HG02798 (cell line): ENCODE results near the gene PCK1.

ENCODE experiments used
- ATAC-seq: cut with Tn5 transposase; IDR thresholded peaks from one replicate; pipeline ENCODE4 v1.9.1; 2021; ENCODE audit warnings: mild to moderate bottlenecking; ENCODE audit not compliant: unreplicated experiment, poor library complexity

PCK1 gene

DNA sequence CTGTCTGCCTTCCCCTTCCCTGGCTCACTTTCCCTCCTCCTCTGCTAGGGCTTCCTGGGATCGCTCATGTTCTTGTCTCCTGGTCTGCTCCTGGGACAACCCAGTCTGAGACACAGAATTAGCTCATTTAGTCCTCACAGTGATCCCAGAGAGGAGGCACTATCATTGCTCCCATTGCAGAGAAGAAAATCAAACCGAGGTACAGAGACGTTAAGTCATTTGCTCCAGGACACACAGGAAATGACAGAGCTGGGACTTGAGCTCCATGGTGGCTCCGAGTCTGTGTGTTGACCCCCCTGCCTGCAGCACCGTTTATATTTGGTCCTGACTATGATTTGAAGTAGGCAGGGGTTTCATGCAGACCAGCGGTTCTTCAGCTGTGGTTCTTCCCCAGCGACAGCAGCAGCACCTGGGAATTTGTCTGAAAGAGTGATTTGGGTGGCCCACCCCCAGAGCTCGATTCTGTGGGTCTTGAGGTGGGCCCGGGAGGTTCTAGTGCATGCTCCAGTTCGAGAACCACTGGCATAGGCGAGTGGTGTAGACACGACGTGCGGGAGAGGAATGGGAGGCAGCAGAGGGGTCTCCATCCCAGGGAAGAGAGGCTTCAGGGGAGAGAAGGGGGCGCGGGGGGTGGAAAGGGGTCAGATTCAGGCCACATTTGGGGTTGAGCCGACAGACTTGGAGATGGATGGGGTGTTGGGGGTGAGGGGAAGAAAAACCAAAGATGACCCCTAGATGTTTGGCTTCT lies 24.7 kb downstream of the PCK1 start:
- no peak for ATAC-seq

GRCh38 chr20:57586370-57586793 lies 25.5 kb downstream of the PCK1 start:
- no peak for ATAC-seq

GRCh38 chr20:57586943-57587277 lies 26.0 kb downstream of the PCK1 start:
- no peak for ATAC-seq

DNA sequence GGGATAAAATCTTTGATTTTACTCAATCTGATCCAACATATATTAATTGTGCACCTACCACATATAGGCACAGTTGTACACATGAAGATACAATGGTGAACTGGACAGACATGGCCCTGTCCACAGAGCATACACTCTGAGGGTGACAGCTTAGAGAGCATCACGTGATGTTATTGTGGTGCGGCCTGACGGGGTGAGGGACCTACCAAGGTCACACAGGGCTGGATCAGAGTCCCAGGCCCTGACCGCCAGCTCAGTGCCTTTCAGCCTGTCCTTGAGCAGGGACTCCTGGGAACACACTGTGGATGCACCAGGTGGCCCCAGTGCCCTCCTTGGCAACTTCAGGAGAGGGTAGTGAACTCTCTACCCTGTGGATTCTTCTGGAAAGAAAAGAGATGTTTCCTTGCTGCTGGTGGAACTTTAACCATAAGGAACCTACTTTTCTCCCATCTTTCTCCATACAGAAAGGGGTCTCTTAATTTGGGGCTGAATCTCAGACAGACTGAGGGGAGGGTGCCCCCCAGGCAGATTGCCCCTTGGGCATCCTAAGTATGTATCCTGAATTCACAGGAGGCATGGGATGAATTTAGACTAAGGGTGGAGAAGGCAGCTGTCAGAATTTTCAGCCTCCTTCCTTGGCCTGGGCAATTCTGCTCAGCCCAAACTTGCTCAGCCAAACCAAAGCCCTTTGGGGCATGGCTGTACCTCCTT lies 26.5 kb downstream of the PCK1 start:
- ATAC-seq: no peak

- ATAC-seq: no peak
These were observed 27.1 kb downstream of the PCK1 start for GRCh38 chr20:57587989-57588377.

DNA sequence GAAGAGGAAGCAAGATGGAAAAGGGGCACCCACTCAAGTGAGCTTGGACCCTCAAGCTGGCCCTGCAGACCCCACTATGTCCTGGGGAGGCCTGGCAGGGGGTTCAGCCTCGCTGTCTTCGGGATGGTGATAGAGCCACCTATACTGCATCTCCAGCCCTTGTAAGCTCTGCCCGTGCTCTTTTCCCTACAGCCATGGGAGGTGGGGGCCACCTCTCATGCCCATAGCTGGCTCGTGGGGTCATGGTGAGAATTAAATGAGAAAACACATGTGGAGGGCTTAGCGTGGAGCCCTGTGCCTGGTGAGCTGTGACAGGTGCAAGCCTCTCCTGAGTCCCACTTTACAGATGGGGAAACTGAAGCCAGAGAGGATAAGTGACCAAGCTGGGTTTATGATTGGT lies 27.7 kb downstream of the PCK1 start:
- no peak for ATAC-seq

DNA sequence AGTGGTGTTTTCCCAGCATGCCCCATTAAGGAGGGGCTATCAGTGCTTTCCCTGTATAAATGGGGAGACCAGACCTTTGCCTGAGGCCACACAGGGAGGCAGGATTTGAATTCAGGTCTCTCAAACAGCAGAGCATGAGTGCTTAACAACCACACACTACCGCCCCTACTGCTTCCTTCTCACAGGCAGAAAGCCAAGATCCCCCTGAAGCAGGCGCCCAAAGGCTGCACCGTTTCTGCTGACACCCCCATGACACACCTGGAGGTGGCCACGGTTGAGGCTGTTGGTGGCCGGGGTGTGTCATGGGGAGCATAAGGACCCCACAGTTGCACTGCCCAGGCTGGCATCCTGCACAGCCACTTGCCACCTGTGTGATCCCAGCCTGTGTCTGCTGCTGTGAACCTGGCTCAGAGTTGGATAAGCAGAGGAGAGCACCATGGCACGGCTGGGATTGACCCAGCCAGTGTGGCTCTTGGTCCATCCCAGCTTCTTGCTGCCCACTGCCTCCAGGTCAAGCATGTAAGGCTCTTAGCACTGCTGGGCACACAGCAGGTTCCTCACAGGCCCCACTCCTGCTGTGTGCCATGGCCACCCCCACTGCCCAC lies 28.3 kb downstream of the PCK1 start:
- ATAC-seq: no peak

GRCh38 chr20:57589728-57590484 lies 29.0 kb downstream of the PCK1 start:
- no peak for ATAC-seq

GRCh38 chr20:57590485-57591288 lies 29.8 kb downstream of the PCK1 start:
- ATAC-seq: no peak

GRCh38 chr20:57591289-57592229 lies 30.6 kb downstream of the PCK1 start:
- ATAC-seq: no peak

GRCh38 chr20:57592263-57593092 lies 31.6 kb downstream of the PCK1 start:
- ATAC-seq: no peak

GRCh38 chr20:57593134-57593886 lies 32.4 kb downstream of the PCK1 start:
- ATAC-seq: no peak

- no peak for ATAC-seq
These were observed 33.4 kb downstream of the PCK1 start for GRCh38 chr20:57594092-57594951.

DNA sequence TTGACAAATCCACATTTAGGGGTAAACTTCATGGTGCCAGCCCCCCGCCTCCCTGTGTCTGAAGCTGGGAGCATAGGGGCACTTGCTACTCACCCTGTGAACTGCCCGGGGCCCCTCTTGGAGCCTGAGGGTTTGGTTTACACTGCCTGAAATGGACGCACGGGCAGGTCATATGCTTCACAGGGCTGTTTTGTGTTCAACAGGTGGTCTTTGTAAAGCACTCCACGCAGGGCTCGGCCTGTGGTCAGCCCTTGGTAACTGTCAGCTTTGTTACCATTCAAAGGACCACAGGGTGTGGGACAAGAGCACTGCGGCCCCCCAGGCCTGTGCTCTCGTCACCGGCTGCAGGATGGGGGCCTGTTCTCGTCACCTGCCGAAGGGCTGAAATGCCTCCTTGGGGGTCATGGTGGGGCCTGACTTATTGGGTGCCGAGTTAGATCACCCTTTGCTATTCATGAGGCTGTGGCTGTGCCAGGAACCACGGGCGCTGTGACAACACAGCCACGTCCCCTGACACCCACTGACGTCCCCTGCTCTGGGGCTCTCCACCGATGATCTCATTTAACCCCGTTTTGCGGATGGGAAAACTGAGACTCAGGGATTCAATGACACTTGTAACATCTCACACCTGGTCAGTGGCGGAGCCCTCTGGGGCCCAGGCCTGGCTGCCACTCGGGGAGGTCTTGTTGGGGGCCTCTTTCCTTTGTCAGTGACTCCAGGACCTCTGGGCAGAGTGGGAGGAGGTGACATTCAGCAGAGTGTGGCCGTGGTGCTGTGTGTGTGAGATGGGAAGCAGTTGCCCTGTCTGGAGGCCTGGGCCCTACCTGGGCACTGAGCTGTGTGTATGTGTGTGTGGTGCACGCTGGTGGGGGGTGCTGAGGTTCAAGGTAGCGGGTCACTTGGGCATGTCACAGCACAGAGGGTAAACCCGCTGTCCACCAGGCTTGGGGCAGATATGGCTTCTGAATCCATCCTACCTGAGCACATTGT lies 34.4 kb downstream of the PCK1 start:
- ATAC-seq: no peak

- ATAC-seq: no peak
These were observed 35.4 kb downstream of the PCK1 start for GRCh38 chr20:57596358-57596757.
